GM23338 (cell line): ENCODE data around the gene PPCDC. TPM values are rescaled to one million over a fixed set of nuclear protein-coding genes. Genes with fewer than 3 reads are reported as not detected.

ENCODE experiments used
- ATAC-seq: fragments of 200-7000 bp; cut with Tn5 transposase; 3 replicates; pipeline ENCODE4 v1.9.1; 2020
- DNase-seq: peaks from one replicate; pipeline ENCODE4 v3.0.0-alpha.2; 2015; ENCODE audit warnings: low spot score
- H2AFZ ChIP-seq: fragments of 200-600 bp; sonication (generic); 2 replicates; pipeline ENCODE4 v1.8.0; 2016; ENCODE audit warnings: antibody characterized with exemption, mild to moderate bottlenecking, moderate library complexity
- H3F3A ChIP-seq: fragments of 200-600 bp; sonication (generic); replicated peaks from 2 replicates; pipeline ENCODE4 v1.8.0; 2017; ENCODE audit warnings: antibody characterized with exemption, mixed run types, low read depth
- H3K27ac ChIP-seq: fragments of 200-600 bp; sonication (generic); 2 replicates; pipeline ENCODE4 v1.6.1; 2016; ENCODE audit warnings: low read depth
- H3K27me3 ChIP-seq: fragments of 200-600 bp; sonication (generic); 2 replicates; pipeline ENCODE4 v1.8.0; 2016; ENCODE audit warnings: mild to moderate bottlenecking, mixed run types, moderate library complexity; ENCODE audit not compliant: insufficient read depth
- H3K36me3 ChIP-seq: fragments of 200-600 bp; sonication (generic); 2 replicates; pipeline ENCODE4 v1.8.0; 2016; ENCODE audit warnings: mild to moderate bottlenecking; ENCODE audit not compliant: insufficient read depth
- H3K4me1 ChIP-seq: fragments of 200-600 bp; sonication (generic); 2 replicates; pipeline ENCODE4 v1.8.0; 2016; ENCODE audit warnings: mild to moderate bottlenecking, moderate library complexity; ENCODE audit not compliant: insufficient read depth
- H3K4me2 ChIP-seq: fragments of 200-600 bp; sonication (generic); 2 replicates; pipeline ENCODE4 v1.7.1; 2017; ENCODE audit warnings: mixed run types
- H3K4me3 ChIP-seq: fragments of 200-600 bp; sonication (generic); 2 replicates; pipeline ENCODE4 v1.6.1; 2016; ENCODE audit warnings: mixed run types
- H3K79me2 ChIP-seq: fragments of 200-600 bp; sonication (generic); replicated peaks from 2 replicates; pipeline ENCODE4 v1.8.0; 2017; ENCODE audit warnings: mild to moderate bottlenecking; ENCODE audit not compliant: insufficient read depth
- H3K9me2 ChIP-seq: fragments of 200-600 bp; sonication (generic); 2 replicates; pipeline ENCODE4 v1.8.0; 2017; ENCODE audit not compliant: insufficient read depth
- H4K20me1 ChIP-seq: fragments of 200-600 bp; sonication (generic); replicated peaks from 2 replicates; pipeline ENCODE4 v1.8.0; 2017; ENCODE audit warnings: mild to moderate bottlenecking; ENCODE audit not compliant: insufficient read depth
- H3K27ac Mint-ChIP-seq: 2 replicates; pipeline ENCODE4 v1.8.0; 2020; ENCODE audit warnings: inconsistent platforms, mild to moderate bottlenecking, moderate library complexity, mixed read lengths
- H3K27me3 Mint-ChIP-seq: 3 replicates; pipeline ENCODE4 v1.8.0; 2022; ENCODE audit warnings: low read depth, mild to moderate bottlenecking, moderate library complexity, mixed read lengths, inconsistent platforms; ENCODE audit not compliant: insufficient read depth, poor library complexity
- H3K36me3 Mint-ChIP-seq: 3 replicates; pipeline ENCODE4 v1.8.0; 2021; ENCODE audit warnings: low read depth, mild to moderate bottlenecking, inconsistent platforms, moderate library complexity, mixed read lengths
- H3K4me1 Mint-ChIP-seq: 3 replicates; pipeline ENCODE4 v1.8.0; 2020; ENCODE audit warnings: mild to moderate bottlenecking, inconsistent platforms, mixed read lengths
- H3K4me3 Mint-ChIP-seq: 3 replicates; pipeline ENCODE4 v1.8.0; 2021; ENCODE audit warnings: moderate library complexity, mild to moderate bottlenecking, inconsistent platforms, mixed read lengths
- H3K9me3 Mint-ChIP-seq: 3 replicates; pipeline ENCODE4 v1.8.0; 2020; ENCODE audit warnings: moderate library complexity, mild to moderate bottlenecking, inconsistent platforms, mixed read lengths
- CREB1 ChIP-seq: fragments of 250-450 bp; sonication (Bioruptor Pico); IDR thresholded peaks from 2 replicates; pipeline ENCODE4 v1.5.0; 2020; ENCODE audit warnings: low read depth, mild to moderate bottlenecking, moderate library complexity
- EZH2 ChIP-seq: fragments of 200-600 bp; sonication (generic); IDR thresholded peaks from one replicate; pipeline ENCODE4 v1.8.0; 2017; ENCODE audit warnings: antibody characterized with exemption, mild to moderate bottlenecking, low read depth; ENCODE audit not compliant: unreplicated experiment
- EZH2phosphoT487 ChIP-seq: fragments of 200-600 bp; sonication (generic); IDR thresholded peaks from one replicate; pipeline ENCODE4 v1.8.1; 2018; ENCODE audit warnings: antibody characterized with exemption; ENCODE audit not compliant: unreplicated experiment
- JUNB ChIP-seq: IDR thresholded peaks from one replicate; pipeline ENCODE4 v1.6.1; 2016; ENCODE audit warnings: antibody characterized with exemption; ENCODE audit not compliant: unreplicated experiment
- NANOG ChIP-seq: IDR thresholded peaks from 2 replicates; pipeline ENCODE4 v1.6.1; 2016; ENCODE audit warnings: antibody characterized with exemption, borderline replicate concordance
- POLR2AphosphoS5 ChIP-seq: IDR thresholded peaks from 2 replicates; pipeline ENCODE4 v1.6.1; 2016; ENCODE audit warnings: antibody characterized with exemption, low read depth
- REST ChIP-seq: IDR thresholded peaks from one replicate; pipeline ENCODE4 v1.6.1; 2018; ENCODE audit warnings: antibody characterized with exemption; ENCODE audit not compliant: unreplicated experiment
- STAT1 ChIP-seq: IDR thresholded peaks from one replicate; pipeline ENCODE4 v1.6.1; 2016; ENCODE audit warnings: antibody characterized with exemption; ENCODE audit not compliant: unreplicated experiment
- ZNF114 ChIP-seq: fragments of 250-450 bp; sonication (Bioruptor Pico); IDR thresholded peaks from 2 replicates; pipeline ENCODE4 v1.5.0; 2020; ENCODE audit warnings: mild to moderate bottlenecking, moderate library complexity
- ZNF331 ChIP-seq: fragments of 250-450 bp; sonication (Bioruptor Pico); IDR thresholded peaks from 2 replicates; pipeline ENCODE4 v1.5.0; 2020; ENCODE audit warnings: low read depth, mild to moderate bottlenecking, moderate library complexity
- polyA plus RNA-seq: library from polyadenylated mRNA; unstranded; fragments of >200 nt; fragmentation: Nextera tagmentation; extraction: Ambion mirVana; gene quantifications from 2 replicates; pipeline ENCODE4 v1.2.1, GENCODE V29; 2016
- total RNA-seq: library from RNA; depleted of rRNA; stranded (reverse); fragments of >200 nt; shearing (Covaris generic); gene quantifications from 2 replicates; pipeline ENCODE4 v1.2.3, GENCODE V29; 2014
- TF ChIP-seq, protein P1 (sequence below), 2 experiments: fragments of 200-600 bp in 1 of 2; sonication (generic) in 1 of 2; conservative IDR thresholded peaks; 2 replicates each; pipeline versions ENCODE4 v1.5.1 to v1.6.1; 2016 to 2017; ENCODE audit warnings: antibody characterized with exemption in 2 of 2, low read depth in 2 of 2, mild to moderate bottlenecking in 2 of 2, moderate library complexity in 1 of 2
- TF ChIP-seq, protein P2 (sequence below): IDR thresholded peaks from 2 replicates; pipeline ENCODE4 v1.6.1; 2016; ENCODE audit warnings: antibody characterized with exemption

The PPCDC gene
- total and polyA plus RNA-seq, 2 experiments from 2014 or later, result 17.8 to 40.2 TPM

- Histone ChIP-seq H3K9me2 (no peaks in the 10 kb centered on the region), H3K79me2 (no peaks in the 10 kb centered on the region), H3K27ac (no peak overlapping the region), H3K27me3 (no peaks in the 10 kb centered on the region), H3F3A (peaks cover 6% of the 10 kb centered on the region; the same call in 1 of the 2 replicates), H3K4me3 (no peak overlapping the region), H3K4me2 (no peak overlapping the region), H3K4me1 (no peaks in the 10 kb centered on the region), H3K36me3 (no peaks in the 10 kb centered on the region), H4K20me1 (no peaks in the 10 kb centered on the region), H2AFZ (no peak overlapping the region)
- no peaks in the 10 kb centered on the region; the same call in 2 of the 3 replicates for H3K9me3 Mint-ChIP-seq
- DNase-seq, result no peak
- H3K27ac Mint-ChIP-seq, result no peak overlapping the region
- peaks cover 9% of the 10 kb centered on the region for H3K27me3 Mint-ChIP-seq
- H3K36me3 Mint-ChIP-seq, result no peaks in the 10 kb centered on the region
- peaks cover 11% of the 10 kb centered on the region for H3K4me1 Mint-ChIP-seq
- no peak overlapping the region for H3K4me3 Mint-ChIP-seq
- no peak for ATAC-seq
- no peak for TF ChIP-seq REST
- TF ChIP-seq, protein P1, sequence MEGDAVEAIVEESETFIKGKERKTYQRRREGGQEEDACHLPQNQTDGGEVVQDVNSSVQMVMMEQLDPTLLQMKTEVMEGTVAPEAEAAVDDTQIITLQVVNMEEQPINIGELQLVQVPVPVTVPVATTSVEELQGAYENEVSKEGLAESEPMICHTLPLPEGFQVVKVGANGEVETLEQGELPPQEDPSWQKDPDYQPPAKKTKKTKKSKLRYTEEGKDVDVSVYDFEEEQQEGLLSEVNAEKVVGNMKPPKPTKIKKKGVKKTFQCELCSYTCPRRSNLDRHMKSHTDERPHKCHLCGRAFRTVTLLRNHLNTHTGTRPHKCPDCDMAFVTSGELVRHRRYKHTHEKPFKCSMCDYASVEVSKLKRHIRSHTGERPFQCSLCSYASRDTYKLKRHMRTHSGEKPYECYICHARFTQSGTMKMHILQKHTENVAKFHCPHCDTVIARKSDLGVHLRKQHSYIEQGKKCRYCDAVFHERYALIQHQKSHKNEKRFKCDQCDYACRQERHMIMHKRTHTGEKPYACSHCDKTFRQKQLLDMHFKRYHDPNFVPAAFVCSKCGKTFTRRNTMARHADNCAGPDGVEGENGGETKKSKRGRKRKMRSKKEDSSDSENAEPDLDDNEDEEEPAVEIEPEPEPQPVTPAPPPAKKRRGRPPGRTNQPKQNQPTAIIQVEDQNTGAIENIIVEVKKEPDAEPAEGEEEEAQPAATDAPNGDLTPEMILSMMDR (conservative IDR thresholded peaks at IDR 0.05; ENCODE audit: low read depth in 2 of 2), result peak; percentile 10 to 29; a peak in 1 of 4 replicates
Measured at GRCh38 chr15:74976159-74976558, 47.2 kb upstream of the PPCDC start.

- Mint-ChIP-seq H3K4me3 (no peak overlapping the region), H3K4me1 (peaks cover 11% of the 10 kb centered on the region), H3K9me3 (no peaks in the 10 kb centered on the region; the same call in 2 of the 3 replicates), H3K36me3 (no peaks in the 10 kb centered on the region), H3K27ac (no peak overlapping the region), H3K27me3 (peaks cover 9% of the 10 kb centered on the region)
- Histone ChIP-seq H3K4me3 (no peak overlapping the region), H3K4me1 (no peaks in the 10 kb centered on the region), H3K27me3 (no peaks in the 10 kb centered on the region), H3K79me2 (no peaks in the 10 kb centered on the region), H4K20me1 (no peaks in the 10 kb centered on the region), H3K36me3 (no peaks in the 10 kb centered on the region), H2AFZ (no peak overlapping the region; the same call in 1 of the 2 replicates), H3K27ac (no peak overlapping the region), H3K9me2 (no peaks in the 10 kb centered on the region), H3F3A (peaks cover 6% of the 10 kb centered on the region; the same call in 1 of the 2 replicates), H3K4me2 (no peak overlapping the region)
- DNase-seq (no peak), ATAC-seq (no peak)
- TF ChIP-seq JUNB, result no peak
- TF ChIP-seq, protein P2, sequence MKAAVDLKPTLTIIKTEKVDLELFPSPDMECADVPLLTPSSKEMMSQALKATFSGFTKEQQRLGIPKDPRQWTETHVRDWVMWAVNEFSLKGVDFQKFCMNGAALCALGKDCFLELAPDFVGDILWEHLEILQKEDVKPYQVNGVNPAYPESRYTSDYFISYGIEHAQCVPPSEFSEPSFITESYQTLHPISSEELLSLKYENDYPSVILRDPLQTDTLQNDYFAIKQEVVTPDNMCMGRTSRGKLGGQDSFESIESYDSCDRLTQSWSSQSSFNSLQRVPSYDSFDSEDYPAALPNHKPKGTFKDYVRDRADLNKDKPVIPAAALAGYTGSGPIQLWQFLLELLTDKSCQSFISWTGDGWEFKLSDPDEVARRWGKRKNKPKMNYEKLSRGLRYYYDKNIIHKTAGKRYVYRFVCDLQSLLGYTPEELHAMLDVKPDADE, result no peak
- no peak for TF ChIP-seq STAT1
- TF ChIP-seq ZNF114 (CRISPR knock-in tag), result no peak
- no peak for TF ChIP-seq POLR2AphosphoS5
- no peak for TF ChIP-seq NANOG
- no peak for TF ChIP-seq EZH2phosphoT487
- TF ChIP-seq, protein P1 (conservative IDR thresholded peaks at IDR 0.05; ENCODE audit: low read depth in 2 of 2), result no peak
- no peak for TF ChIP-seq EZH2
- no peak for TF ChIP-seq ZNF331 (CRISPR knock-in tag)
- no peak for TF ChIP-seq CREB1 (CRISPR knock-in tag)
- no peak for TF ChIP-seq REST
Measured at GRCh38 chr15:74977599-74977998, 45.8 kb upstream of the PPCDC start.
